ENCODE measurements around the gene TRPV6. TPM values are rescaled to one million over a fixed set of nuclear protein-coding genes. Genes with fewer than 3 reads are reported as not detected.

Gene TRPV6
- total RNA-seq, 1 donor from 2014 or later, result not detected

- no peak for DNase-seq (ENCODE audit: missing footprints)
- intact Hi-C loops (cut with DNase I), result no loop called here
- ATAC-seq, result no peak
These were observed 13.4 kb downstream of the TRPV6 start for GRCh38 chr7:142872106-142872675.

DNA sequence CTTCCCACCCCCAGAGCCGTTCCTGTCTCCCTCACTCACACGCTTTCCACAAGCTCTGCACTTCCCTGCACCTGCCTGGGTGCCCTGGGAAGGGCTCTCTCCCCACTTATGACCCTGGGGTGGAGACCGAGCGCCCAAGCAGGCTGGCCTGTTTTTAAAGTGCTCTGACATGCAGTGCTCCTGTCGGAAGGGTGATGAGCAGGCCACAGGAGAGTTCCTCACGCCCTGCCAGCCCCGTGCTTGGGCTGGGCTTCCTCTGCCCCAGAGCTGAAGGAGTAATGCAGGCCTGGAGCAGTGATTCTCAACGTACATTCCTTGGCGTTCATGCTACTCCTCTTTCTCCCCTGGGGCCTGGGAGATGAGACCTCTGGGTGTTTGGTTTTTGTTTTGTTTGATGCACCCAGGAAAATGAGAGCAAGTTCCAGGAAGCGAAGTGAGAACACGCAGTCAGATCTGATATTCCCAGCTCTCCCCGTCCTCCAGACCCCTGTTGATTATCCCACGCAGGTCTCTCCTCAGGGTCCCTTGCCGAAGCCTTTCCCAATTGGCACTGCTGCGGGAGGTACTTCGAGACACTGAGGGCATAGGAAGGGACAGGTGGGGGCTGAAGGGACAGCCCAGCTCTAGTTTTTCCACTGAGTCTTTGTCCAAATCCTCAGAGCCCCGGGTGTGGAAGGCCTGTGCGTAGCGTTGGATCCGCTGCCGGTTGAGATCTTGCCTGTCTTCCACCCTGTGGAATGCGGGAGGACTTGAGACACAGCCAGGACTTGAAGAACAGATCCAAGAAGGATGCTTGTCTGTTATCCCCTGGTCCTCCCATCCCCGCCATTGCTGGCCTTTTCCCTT lies 14.1 kb downstream of the TRPV6 start:
- no peak for DNase-seq (ENCODE audit: missing footprints)
- ATAC-seq, result no peak
- intact Hi-C loops (cut with DNase I), result no loop called here

DNA sequence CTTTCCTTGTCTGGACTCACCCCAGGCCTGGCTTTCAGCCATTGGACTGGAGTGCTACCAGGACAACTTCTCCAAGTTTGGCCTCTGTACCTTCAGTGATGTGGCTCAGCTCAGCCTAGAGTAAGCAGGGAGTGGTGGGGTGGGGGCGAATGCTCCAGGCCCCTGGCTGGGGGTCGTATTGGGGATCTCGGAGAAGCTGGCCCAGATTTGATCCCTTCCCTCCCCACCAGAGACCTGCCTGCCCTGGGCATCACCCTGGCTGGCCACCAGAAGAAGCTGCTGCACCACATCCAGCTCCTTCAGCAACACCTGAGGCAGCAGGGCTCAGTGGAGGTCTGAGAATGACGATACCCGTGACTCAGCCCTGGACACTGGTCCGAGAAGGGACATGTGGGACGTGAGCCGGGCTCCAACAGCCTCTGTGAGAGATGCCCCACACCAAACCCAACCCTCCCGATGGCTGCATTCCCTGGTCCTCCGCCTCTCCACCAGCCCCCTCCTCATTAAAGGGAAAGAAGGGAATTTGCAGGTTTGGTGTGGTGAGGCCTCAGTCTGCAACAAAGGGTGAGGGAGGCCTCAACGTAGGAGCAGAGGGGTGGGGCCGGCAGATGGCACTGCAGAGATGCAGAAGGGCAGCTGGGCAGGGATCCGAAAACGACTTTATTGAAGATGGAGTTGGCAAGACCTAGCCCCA lies 14.8 kb downstream of the TRPV6 start:
- intact Hi-C loops (cut with DNase I), result no loop called here
- ATAC-seq, result no peak
- no peak for DNase-seq (ENCODE audit: missing footprints)

- no peak for DNase-seq (ENCODE audit: missing footprints)
- ATAC-seq, result no peak
- intact Hi-C loops (cut with DNase I), result no loop called here
These were observed 15.4 kb downstream of the TRPV6 start for GRCh38 chr7:142870147-142870559.

GRCh38 chr7:142869434-142869833 lies 16.1 kb downstream of the TRPV6 start:
- DNase-seq (ENCODE audit: missing footprints) (no peak), ATAC-seq (no peak)
- intact Hi-C loops (cut with DNase I), result no loop called here

- DNase-seq (ENCODE audit: missing footprints) (no peak), ATAC-seq (no peak)
- intact Hi-C loops (cut with DNase I), result no loop called here
These were observed 16.5 kb downstream of the TRPV6 start for GRCh38 chr7:142868986-142869415.

- DNase-seq (ENCODE audit: missing footprints) (no peak), ATAC-seq (no peak)
- intact Hi-C loops (cut with DNase I), result no loop called here
These were observed 17.2 kb downstream of the TRPV6 start for GRCh38 chr7:142868188-142868985.

DNA sequence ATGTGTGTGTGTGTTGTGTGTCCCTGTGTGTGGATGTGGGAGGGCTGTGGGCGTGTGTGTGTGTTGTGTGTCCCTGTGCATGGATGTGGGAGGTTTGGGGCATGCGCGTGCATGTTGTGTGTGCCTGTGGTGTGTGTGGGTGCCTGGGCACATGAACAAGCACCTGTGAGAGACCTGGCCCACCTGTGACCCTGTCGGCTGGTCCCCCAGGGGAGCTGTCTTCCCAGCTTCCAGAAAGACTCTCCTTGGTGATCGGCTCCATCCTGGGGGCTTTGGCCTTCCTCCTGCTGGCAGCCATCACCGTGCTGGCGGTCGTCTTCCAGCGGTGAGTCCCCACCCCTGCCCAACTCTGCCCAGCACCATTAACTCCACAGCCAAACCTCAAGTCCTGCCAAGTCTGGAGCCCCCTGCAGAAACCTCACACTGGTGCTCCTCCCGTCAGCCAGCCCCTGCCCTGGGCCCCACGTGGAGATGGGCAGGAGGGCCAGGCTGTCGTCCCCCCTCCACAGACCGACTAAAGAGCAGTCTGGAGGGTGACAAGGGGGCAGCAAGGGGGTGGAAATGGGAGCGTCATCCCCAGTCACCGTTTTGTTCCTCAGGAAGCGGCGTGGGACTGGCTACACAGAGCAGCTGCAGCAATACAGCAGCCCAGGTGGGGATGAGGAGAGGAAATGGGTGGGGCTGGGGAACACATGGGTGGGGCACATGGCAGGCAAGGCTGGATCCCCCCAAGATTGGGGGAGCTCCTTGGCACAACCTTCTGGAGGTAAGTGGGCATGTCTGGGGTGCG lies 18.0 kb downstream of the TRPV6 start:
- ATAC-seq (no peak), DNase-seq (ENCODE audit: missing footprints) (no peak)
- intact Hi-C loops (cut with DNase I), result no loop called here

GRCh38 chr7:142867097-142867378 lies 18.5 kb downstream of the TRPV6 start:
- no peak for DNase-seq (ENCODE audit: missing footprints)
- no peak for ATAC-seq
- intact Hi-C loops (cut with DNase I), result no loop called here

DNA sequence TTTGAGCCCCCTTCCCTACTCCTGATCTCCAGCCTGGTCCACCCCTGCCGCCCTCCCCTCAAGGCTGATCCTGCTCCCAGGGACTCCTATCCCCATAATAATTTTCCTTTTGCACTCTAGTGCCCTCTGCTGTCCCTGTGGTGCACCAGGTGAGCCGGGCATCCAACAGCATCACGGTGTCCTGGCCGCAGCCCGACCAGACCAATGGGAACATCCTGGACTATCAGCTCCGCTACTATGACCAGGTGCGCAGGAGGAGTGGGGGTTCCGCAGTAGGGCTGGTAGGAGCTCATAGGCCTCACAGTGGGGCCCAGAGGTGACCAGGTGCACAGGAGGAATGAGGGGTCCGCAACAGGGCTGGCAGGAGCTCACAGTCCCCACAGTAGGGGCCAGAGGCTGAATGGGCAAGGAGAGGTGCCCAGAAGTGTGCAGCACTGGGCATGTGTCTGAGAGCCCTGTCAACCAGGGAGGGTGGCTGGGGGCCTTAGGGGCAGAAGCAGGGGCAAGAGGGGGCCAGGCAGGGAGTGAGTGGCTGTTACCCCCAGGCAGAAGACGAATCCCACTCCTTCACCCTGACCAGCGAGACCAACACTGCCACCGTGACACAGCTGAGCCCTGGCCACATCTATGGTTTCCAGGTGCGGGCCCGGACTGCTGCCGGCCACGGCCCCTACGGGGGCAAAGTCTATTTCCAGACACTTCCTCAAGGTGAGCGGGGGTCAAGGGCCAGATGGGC lies 19.0 kb downstream of the TRPV6 start:
- no peak for ATAC-seq
- intact Hi-C loops (cut with DNase I), result no loop called here
- no peak for DNase-seq (ENCODE audit: missing footprints)

GRCh38 chr7:142865766-142866165 lies 19.8 kb downstream of the TRPV6 start:
- DNase-seq (ENCODE audit: missing footprints), result no peak

GRCh38 chr7:142864980-142865747 lies 20.4 kb downstream of the TRPV6 start:
- intact Hi-C loops (cut with DNase I), result no loop called here
- no peak for DNase-seq (ENCODE audit: missing footprints)
- no peak for ATAC-seq

More at GRCh38 chr7:142865766-142866165, 19.8 kb downstream of the TRPV6 start:
- ATAC-seq, result no peak
- intact Hi-C loops (cut with DNase I), result no loop called here

- intact Hi-C loops (cut with DNase I), result no loop called here
- DNase-seq (ENCODE audit: missing footprints) (no peak), ATAC-seq (no peak)
These were observed 21.5 kb downstream of the TRPV6 start for GRCh38 chr7:142863891-142864685.

DNA sequence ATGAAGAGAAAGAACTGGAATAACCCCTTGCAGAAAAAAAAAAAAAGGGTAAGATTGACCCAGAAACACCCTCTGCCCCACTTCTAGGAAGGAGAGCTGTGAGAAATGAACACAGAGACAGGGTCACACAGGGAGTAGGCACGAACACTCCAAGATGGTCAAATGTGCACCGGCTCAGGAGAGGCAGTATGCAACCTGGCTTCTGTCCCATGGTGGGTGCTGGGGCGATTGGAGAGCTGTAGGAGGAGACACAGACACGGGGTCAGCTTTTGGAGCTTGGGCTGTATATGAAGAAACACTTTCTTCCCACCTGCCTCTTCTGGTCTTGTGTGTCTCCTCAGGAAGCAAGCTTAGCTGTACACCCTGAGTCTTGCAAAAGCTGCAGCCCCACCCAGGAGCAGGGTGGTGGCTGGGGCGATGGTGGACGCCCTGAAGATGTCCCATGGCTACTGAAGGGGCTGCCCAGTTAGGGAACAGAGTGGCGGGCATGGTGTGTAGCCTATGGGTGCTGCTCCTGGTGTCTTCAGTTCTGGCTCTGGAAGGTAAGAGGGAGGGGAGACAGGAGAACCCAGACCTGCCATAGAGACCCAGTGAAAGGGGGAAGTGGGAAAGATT lies 22.7 kb downstream of the TRPV6 start:
- DNase-seq (ENCODE audit: missing footprints) (no peak), ATAC-seq (no peak)
- intact Hi-C loops (cut with DNase I), result no loop called here

GRCh38 chr7:142862351-142862750 lies 23.2 kb downstream of the TRPV6 start:
- no peak for DNase-seq (ENCODE audit: missing footprints)
- intact Hi-C loops (cut with DNase I), result no loop called here
- ATAC-seq, result no peak

GRCh38 chr7:142860968-142861367 lies 24.6 kb downstream of the TRPV6 start:
- ATAC-seq, result no peak
- DNase-seq (ENCODE audit: missing footprints), result no peak
- intact Hi-C loops (cut with DNase I), result no loop called here
